RCC 7860 (cell line): ENCODE data around the gene DLK1.

Source experiments
- DNase-seq: peaks from one replicate; pipeline ENCODE4 v3.0.0-alpha.2; 2015; ENCODE audit warnings: low spot score
- FAIRE-seq: peaks from 2 replicates; lab custom pipeline; 2012; peaks lifted over from hg19 to GRCh38; lab: Jason Lieb, UNC

DLK1 gene

DNA sequence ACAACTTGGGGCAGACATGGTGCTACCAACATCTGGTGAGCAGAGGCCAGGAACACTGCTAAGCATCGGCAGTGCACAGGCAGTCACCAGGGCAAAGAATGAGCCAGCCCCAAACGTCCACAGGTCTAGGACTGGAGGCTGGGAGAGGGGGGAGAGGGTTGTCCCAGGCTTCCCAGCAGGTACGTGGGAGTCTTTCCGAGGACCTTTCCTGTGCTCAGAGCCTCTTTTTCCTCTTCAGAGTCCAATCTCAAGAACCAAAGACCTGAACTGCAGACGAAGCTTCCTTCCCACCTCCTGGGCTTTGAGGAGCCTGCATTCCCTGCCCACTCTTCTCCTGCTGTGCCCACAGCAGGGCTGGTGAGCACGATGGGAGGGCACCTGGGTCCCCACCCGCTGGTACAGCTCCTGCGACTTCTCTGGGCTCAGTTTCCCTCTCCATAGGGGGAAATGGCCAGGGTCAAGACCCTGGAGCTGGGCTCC, 48.7 kb downstream of the DLK1 start:
- no peak for DNase-seq

DNA sequence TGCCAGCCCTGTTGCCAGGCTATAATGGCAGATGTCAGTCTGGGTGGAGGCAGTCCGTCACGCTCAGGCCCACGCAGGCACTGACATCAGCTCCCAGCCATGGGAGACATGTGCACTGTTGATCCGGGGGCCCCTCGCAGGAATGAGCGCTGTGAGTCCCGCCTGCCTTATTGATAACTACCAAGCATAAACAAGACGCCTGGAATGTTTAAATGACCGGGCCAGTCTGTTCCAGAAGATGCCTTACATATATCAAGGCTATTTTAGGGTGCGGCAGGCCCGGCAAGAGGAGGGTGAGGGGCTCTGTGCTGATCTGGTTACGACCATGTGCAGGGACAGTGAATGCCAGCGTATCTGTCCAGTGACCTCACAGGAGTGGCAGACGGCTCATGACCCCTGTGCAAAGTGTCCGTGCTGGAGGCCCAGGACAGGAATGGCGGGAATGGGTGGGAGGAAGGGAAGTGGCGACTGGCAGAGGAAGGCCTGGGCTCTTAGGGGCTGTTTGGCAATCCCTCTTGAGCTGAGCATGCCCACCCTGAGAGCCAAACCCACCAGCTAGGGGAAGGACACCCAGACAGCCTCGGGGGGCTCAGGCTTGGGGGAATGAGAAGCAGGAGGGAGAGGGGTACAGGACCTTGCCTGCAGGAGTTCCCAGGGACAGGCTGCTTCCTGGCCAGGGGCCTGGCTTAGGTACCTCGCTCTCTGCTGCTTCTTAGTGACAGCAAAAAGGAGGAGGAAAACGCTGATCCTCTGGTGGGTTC, 49.3 kb downstream of the DLK1 start:
- FAIRE-seq: no peak

More for the DNA sequence above, 48.7 kb downstream of the DLK1 start:
- no peak for FAIRE-seq

DNA sequence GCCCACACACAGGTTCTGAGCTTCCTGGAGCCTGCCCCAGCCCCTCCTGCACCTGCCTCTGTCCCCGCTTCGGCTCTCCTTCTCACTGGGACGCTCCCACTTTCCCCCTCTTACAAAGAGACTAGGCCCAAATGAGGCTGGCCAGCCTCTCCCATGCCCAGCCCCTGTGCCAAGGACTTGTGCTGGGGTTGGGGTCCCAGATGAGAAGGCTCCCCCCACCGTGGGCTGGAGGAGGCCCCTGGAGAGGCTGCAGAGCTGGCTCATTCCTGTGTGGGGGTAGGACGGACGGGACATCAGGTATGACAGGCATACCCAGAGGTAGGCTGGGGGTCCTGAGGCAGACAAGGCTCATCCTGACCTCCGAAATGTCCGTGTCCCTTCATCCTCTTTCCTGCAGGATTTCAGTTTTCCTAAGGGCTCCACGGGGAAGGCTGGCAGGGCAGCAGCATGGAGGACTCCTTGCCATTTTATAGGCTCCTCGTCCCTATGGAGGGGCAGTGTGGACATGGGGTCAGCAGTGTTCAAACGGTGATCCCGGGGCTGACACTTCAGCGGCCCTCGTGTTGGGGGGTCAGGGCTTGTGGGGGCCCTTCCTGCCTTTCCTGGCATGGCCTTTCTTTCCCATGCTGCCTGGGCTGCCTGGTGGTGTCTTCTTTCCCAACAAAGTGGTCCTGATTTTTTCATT, 50.1 kb downstream of the DLK1 start:
- no peak for DNase-seq
- FAIRE-seq: no peak

More for the DNA sequence above, 49.3 kb downstream of the DLK1 start:
- no peak for DNase-seq

DNA sequence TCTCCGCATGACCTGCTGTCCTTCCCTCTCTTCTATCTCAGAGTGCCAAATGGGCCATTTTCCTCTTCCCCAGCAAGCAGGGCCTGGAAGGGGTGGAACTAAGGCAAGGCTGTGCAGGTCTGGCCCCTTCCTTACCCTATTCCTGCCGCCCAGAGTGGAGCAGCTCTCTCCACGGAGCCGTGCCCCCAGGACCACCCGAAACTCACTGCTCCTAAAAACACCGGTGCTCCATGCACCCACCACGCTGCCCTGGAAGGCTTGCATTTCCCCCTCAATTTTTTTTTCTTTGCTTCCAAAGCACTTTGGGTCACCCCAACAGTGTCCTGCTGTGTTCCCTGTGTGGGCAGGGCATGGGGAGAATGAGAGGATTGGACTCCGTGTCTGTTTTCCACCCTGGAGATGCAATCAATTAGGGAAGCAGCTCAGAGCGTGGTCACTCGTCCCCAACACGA, 50.7 kb downstream of the DLK1 start:
- DNase-seq (no peak), FAIRE-seq (no peak)

DNA sequence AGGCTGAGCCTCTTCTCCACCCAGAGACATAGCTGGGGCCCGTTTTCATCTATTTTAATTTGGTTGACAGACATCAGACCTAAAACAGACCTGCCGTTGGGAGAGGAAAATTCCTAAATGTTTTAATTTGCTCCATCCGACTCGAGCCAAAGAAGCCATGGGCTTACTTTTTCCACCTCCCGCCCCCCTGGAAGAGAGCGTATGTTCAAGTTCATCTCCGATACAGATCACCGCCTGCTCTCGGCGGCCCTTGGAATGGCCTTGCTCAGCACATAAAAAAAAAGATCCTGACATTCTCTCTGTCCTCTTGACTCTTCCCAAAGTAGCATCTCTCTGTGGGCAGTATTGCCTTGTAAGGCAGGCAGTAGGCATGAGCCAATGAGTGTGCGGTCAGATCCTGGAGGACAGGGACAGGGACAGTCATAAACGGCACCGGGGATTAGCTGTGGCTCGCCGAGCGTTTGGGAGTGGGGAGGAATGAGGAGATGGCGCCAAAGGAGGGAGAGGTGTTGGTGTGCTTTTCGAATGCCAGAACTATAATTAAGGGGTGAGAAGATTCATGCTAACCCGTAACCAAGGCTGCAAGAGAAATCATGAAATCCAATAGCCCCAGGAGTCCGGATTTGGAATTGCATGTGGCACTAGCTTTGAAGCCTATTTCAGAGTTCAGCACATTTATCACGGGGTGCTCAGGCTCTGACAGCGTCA, 51.3 kb downstream of the DLK1 start:
- FAIRE-seq (no peak), DNase-seq (no peak)

DNA sequence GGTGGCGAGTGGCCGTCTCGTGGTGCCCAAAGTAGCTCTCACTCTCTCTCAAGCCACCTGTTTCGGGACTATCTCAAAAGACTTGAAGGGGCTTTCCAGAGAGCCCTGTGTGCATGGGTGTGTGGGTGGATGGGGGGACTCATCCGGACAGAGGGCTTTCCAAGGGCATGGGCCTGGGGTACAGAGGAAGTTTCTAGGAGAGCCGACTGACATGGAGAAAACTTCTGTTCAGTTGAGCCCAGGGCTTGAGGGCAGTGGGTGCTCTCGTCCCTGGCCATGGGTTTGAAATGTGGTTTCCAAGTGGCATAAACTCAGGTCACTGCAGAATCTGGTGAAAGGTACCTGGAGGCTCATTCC, 51.8 kb downstream of the DLK1 start:
- no peak for DNase-seq
- no peak for FAIRE-seq

DNA sequence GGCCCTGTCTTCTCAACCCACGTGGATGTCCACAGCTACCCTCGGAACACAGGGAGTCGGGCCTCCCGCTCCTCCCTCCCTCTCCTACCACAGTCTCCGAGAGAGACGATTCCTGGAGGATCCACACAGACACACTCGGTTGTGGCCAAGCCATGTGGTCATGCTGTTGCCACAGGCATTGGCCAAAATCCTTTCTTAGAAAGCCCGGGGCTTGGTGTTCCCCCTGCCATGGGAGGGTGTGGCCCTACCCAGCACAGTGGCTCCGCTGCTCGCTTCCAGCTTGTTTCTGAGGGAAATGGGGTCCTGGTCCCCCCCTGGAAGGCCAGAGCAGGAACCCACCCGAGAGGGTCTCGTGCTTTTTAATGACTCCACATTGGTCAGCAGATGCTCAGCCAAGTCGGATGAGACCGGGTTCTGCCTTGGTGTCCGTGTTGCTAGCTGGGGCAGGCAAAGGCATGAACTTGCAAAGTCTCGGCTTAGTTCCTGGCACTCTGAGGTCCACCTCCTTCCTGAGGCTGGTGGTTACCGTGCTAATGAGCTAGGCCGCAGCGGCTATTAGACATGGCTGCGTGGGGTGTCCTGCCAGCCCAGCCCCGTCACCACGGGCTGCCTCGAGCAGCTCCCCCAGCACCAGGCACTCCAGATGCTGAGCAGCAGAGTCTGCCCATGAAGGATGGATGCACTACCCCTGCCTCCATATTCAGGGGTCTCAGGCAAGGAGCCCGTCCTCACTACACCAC, 52.4 kb downstream of the DLK1 start:
- DNase-seq (no peak), FAIRE-seq (no peak)

DNA sequence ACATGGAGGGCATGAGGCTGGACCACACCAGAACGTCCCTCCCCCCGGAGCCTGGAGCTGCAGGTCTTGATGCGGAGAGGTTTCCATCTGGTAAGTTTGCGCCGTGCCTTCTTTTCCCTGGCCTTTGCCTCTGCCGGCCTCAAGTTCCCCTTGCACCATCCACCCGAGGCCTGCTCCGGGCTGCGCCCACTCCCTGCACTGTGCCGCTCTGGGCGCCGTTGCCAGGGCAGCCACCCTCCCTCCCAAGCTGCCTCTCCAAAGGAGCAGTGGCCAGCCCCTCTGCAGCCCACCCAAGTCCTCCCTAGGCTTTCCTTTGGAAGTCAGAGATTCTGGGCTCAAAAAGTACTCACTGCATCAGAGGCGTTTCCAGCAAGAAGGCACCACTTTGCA, 53.0 kb downstream of the DLK1 start:
- FAIRE-seq (no peak), DNase-seq (no peak)

DNA sequence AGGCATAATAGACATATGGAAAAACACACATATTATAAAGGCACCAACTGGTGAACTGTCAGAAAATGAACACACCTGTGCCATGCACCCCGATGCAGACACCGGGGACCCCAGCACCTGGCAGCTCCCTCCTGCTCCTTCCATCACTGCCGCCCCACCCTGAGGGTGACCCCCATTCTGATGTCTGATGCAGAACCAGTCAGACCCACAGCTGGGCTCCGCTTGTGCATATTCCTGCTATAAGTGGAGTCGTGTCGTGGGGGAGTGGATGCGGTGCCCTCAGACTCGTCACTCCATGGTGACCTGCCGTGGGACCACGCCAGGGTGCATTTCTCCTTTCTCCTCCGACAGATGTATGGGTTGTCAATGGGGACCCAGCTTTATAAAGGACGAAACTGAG, 53.6 kb downstream of the DLK1 start:
- FAIRE-seq (no peak), DNase-seq (no peak)

DNA sequence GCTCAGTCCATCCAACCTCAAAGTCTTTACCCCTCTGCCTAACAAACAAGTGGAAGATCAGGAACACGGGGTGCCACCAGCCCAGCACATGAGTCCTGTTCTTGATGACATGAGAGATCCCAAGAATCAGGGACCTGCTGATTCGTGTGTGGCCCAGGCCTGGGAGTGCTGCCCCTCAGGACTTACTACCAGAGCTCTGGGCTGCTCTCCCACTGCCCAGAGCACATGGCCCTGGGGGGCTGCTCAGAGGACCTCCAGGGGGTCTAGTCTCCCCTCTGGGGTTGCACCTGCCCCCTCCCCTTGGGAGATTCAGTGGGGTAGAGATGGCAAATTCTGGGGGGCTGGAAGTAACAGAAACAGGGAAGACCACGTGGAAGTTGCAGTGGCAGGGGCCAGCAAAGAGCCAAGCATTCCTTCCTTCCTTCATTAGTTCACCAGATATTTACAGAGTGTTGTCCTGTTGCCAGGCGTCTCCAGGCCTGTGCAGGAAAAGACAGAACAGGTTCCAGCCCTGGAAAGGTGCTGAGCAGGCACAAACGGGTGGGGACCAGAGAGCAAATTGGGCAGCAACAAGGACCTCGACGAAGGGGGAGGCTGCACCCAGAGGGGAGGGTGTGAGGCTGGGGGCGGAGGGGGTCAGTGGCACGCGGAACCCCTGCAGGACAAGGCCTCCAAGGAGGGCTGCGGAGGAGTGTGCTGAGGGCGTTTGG, 54.1 kb downstream of the DLK1 start:
- no peak for DNase-seq
- FAIRE-seq: no peak

DNA sequence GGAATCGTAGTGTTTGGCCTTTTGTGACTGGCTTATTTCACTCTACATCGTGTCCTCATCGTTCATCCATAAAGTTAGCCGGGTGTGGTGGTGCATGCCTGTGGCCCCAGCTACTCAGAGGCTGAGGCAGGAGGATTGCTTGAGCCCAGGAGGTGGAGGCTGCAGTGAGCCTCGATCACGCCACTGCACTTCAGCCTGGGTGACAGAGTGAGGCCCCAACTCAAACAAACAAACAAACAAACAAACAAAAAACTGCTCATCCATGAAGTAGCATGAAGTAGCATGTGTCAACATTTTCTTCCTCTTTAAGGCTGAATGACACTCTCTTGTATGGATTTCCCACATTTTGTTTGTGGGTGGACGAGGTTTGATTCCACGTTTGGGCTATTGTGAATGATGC, 55.3 kb downstream of the DLK1 start:
- FAIRE-seq (no peak), DNase-seq (no peak)

DNA sequence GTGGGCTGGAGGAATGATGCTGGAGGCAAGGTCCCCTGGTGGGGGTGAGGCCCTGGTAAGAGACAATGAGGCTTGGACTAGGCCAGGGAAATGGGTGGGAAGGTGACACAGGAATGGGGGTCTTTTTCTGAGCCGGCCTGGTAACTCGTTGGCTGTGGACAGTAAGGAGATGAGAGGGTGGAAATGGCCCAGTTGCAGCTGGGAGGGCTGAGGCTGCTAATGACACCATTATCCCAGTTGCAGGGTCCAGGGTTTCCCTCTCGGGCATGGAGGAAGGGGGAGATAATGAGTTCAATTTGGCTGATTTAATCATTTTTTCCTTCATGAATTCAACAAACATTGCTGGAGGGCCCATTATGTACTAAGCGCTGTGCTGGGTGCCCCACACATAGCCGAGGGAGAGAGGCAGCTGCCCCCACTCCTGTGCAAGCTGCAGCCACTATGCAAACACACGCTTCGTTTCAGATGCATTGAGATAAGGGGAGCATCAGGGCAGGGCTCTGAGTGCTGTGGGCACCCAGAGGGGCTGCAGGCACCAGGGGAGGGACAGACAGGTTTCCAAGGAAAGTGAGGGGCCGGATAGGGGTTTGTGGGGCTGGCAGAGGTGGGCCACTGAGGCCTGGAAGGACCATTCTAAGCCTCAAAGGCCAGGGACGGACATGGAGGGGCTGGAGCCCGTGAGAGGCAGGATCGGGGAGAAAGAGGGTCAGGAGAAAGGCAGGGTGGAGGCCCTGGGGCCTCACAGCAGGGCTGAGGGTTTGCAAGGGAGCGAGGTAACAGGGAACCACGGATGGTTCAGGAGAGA, 56.0 kb downstream of the DLK1 start:
- no peak for DNase-seq
- no peak for FAIRE-seq

DNA sequence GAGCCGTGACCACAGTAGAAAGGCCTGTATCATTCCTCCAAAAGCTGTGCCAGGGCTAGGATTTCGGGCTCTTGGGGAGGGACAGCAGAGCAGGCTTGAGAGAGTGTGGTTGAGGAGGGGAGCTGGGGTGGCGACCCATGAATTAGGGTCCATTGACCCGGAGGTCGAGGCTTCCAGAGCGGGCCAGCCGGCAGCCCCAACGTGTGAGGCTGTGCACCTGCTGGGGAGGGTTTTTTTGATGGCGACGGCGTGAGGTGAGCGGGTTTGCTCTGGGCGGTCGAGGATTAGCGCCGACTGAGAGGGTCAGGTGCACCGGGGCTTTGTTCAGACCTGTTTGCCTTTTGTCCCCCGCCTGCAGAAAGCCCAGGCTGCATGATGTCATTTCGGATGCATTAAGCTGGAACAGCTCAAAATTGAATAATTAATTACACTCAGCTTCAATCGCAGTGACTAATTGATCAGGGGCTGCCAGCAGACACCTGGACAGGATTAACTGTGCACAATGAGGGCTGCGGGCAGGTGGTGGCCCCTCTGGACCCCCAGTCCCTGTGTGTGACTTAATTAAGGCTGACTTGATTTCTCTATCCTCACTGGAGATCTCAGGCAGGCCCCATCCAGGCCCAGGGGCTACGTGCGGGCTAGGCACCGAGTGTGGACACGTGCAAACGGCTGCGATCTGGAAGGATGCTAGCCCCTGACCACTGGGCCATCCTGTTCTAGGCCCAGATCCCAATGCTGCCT, 57.1 kb downstream of the DLK1 start:
- no peak for DNase-seq

DNA sequence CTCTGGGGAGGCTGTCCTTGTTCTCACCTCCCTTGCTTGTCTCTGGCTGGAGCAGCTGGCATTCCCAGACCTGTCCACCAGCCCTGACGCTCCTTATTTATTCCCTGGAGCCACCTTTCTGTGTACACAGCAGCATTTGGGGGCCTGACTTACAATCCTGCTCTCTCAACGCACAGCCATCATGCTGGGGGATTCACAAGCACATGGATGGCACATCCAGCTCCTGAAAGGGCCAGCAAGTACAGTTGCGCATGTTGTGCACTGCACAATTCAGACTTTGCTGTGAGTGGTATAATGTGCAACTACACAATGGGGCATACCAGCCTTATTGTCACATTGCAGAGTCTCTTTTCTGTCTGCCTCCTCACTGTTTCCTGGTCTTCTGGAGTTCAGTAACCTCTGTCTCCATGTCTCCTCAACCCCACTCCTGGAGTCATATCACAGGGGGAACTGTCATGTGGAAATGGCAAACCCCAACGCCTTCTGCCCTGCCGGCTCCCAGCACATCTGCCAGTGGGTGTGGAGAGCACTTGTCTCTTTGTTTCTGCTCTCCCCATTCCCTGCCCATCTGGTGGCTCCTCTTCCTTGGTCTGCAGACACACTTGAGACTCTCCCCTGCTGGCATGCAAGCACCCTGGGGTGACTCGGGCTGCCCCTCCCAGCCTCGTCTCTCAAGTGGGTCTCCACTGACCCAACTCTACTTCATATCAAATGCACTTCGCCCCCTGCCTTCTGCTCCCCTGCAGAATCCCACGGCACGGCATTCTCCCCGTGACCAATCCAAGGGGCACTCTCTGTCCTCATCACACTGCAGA, 58.0 kb downstream of the DLK1 start:
- FAIRE-seq (no peak), DNase-seq (no peak)

More for the DNA sequence above, 57.1 kb downstream of the DLK1 start:
- no peak for FAIRE-seq

DNA sequence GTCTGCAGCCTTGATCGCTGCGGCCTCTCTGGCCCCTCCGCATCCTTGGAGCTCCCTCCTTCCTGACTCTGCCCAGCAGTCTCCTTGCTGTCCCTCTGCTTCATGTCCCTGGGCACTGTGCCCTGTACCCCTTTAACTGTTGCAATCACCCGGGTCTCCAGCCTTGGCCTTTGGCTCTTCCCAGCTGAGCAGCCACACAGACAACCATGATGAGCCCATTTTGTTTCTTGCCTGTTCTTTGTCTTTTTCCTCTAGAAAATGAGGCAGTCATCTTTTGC, 58.6 kb downstream of the DLK1 start:
- FAIRE-seq: no peak

DNA sequence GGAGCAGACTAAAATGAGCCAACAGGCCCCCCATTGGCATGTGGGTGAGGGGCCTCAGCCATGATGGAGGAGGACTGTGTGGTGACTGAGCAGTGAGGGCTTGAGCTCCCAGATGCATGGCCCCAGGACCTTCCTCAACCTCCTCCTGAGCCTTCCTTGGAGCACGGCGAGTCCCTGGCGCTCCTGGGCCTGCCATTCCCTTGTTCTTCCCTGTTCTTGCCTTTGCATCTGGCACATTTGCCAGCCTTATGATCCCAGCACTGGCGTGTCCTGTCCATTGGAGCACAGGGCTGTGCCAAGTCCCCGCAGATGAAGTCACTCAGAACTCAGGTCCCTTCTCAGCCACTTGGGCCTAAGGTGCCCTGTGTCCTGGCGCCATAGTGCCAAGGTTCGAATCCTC, 58.9 kb downstream of the DLK1 start:
- no peak for DNase-seq
- no peak for FAIRE-seq

More for the DNA sequence above, 58.6 kb downstream of the DLK1 start:
- DNase-seq: no peak

DNA sequence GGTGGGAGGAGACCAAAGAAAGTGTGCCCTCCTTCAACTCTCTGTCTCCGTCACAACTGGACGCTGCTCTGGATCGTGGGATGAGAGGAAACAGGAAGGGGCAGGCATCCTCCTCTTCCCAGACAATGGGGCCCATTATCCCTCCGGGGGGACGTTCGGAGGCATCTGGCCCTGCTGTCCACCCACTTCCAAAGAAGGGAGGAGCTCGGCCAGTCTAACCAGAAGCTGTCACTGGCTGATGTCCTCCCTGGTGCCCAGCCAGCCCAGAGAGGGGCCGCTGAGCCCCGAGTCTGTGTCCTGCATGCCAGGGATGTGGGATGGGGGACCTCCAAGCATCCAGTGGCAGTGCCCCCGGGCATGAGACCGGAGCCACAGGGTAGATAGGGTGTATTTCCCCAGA, 59.4 kb downstream of the DLK1 start:
- no peak for DNase-seq
- no peak for FAIRE-seq

DNA sequence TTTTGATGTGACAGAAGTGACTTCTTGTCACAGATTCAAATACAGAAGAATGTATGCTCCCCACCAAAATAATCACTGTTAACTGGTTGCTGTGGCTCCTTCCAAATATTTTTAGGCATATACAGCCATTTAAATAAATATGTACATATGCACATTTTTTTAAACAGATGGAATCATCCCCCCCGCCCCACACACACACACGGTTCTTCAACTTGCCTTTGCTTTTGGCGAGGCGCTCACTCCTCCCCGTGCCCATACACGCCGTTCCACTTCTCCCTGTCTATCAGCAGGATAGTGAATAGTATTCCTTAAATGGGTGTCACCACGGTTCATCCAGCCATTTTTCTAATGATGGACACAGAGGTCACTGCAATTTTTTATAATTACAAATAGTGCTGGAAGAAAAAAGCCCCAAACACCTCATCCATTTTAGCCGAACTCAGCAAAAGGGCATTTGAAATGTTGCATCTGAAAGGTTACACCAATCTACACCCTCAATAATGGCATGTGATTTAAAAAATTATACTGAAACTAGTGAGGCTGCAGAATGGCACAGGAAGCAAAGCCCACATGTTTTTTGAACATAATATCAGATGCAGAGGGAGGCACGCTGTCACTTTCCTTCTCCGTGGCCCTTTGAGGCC, 60.0 kb downstream of the DLK1 start:
- DNase-seq (no peak), FAIRE-seq (no peak)
